Activated CD8-positive, alpha-beta memory T cell treated with anti-CD3 and anti-CD28 coated beads for 1 hour (primary cell): ENCODE results near the gene MXD1.

Experiments
- DNase-seq, 2 donors: peaks; one replicate each; pipeline ENCODE4 v3.0.0-alpha.2; 2020; ENCODE audit warnings: low read depth in 1 of 2; ENCODE audit errors: extremely low read depth in 1 of 2

MXD1 gene

DNA sequence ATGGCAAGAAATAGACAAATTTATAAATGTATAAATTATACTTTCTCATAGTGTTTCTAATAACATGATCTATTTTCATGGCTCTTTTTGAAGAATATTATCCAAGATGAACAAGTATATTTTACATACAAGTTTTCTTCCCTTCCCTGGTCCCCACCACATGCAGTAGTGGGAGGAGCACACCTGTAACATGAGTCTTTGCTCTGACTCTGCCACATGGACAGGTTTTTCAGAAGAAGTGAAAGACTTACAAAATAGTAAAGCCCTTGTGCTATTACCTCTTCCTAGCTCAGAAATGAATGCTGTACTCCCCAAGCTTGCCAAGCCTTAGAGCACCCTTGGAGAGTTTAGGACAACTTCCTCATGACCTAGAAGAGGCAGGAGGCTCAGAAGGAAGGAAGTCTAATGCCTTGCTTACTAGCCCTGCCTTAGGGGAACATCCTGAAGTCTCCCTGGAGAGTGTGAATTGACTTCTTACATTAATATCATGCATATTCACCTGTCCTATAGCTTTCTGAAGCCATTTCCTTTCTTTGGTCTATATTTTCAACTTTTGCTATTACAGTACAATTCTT is 18.4 kb downstream of the MXD1 start:
- DNase-seq, result no peak

DNA sequence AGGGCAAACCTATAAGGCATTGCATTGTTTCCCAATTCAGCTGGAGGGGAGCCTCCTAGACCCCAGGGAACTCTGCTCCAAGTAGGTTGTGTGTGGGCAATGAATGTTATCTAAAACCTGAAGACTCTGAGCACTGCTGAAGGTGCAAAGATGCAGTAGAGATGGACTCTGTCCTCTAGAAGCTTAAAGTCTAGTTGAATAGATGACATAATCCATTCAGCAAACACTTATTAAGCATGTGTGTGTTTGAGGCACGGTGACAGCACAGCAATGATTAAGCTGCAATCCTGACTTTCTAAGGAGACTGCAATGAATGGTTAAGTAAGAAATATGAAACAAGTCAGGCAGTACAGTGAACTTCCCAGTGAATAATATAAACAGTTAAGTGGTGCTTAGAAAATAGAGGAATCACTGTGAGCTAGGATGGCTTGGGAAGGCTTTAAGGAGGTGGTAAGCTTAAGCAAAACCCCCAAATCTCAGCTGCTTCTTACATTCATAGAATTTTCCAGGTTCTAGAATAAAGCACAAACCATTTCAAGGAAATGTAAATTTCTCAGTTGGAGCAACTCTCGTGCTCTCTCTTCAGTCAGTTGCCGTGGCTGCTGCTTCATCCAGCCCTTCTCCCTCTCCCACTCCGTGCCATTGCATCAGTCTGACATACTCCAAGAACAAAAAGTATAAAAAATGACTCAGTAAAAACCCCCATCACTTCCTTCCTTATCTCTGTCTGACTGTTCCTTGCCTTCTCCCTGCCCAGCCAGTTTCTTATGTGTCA is 19.1 kb downstream of the MXD1 start:
- DNase-seq, result no peak

- DNase-seq, result no peak
These were observed 19.7 kb downstream of the MXD1 start for GRCh38 chr2:69934614-69934908.

DNA sequence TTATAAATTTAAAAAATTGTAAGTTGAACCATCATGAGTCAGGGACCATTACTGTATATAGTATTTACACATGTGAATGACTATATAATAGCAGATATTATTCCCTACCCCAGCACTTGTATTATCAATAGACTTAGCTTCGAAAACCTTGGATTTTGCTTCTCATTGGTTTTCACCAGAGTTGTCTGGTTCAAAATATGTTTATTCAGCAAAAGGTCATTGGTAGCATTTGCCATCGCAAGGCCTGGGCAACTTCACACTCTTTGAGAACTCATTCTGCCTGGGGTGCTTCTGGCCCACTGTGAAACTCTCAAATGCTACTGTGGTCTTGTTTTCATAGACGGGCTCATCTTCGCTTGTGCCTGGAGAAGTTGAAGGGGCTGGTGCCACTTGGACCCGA is 20.1 kb downstream of the MXD1 start:
- no peak for DNase-seq

DNA sequence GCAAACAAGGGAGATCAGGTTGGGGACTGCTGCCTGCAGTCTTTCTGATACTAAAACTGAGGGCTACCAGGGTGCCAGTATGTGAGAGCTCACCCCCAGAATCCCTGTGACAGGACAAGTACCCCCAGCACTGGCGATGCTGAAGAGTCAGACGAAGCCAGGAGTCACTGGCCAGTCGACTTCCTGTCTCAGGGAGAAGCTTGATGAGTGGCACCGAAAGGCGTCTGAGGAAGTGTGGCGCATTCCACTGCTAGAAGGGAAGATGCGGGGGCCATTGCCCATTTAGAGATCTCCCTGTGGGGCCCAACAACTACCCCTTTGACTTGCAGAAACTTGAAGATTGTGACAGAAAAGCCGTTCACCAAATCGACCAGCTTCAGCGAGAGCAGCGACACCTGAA is 22.0 kb downstream of the MXD1 start:
- DNase-seq, result no peak

DNA sequence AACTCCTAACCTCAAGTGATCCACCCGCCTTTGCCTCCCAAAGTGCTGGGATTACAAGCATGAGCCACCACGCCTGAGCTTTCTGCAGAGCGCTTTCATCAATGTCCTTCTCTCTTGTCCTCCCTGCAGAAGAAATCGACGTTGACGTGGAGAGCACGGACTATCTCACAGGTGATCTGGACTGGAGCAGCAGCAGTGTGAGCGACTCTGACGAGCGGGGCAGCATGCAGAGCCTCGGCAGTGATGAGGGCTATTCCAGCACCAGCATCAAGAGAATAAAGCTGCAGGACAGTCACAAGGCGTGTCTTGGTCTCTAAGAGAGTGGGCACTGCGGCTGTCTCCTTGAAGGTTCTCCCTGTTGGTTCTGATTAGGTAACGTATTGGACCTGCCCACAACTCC is 23.1 kb downstream of the MXD1 start:
- no peak for DNase-seq

GRCh38 chr2:69939722-69940121 is 24.8 kb downstream of the MXD1 start:
- DNase-seq, result no peak

GRCh38 chr2:69940691-69941090 is 25.8 kb downstream of the MXD1 start:
- no peak for DNase-seq

GRCh38 chr2:69943000-69943842 is 28.3 kb downstream of the MXD1 start:
- no peak for DNase-seq

- DNase-seq, result no peak
These were observed 29.1 kb downstream of the MXD1 start for GRCh38 chr2:69943843-69944525.

DNA sequence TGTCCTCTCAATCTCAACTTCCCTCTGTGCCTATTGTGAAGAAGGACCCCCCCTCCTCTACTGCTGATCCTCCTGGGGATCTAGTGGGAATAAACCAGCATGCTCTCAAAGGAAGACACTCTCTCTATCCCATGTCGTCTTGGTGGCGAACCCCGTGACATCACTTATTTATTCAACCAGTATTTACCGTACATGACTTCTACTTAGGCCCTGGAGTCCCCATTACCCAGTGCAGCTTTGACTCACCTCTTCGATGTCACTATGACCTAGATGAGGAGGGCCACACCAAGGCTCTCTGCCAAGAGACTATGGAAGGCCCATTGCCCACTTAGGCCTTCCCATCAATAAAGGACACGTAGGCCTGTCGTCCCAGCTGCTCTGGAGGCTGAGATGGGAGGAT is 29.8 kb downstream of the MXD1 start:
- no peak for DNase-seq

DNA sequence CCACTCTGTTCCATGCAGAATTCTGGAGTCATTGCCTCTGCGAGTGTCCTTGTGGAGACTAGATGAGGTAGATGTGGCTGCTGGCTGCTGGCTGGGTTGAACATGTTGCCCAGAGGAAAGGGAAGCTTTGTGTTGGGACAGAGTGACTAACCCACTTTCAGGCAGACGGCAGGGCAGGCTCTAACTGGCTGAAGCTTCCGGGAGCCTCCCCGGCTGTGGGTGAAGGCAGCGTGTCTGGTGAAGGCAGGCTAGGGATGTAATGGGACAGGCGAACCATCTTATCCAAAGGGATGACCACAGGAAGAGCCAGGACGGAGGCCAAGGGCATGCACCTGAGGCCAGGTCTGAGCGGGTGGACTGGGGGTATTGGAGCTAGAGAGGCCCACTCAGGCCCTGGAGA is 30.5 kb downstream of the MXD1 start:
- no peak for DNase-seq

DNA sequence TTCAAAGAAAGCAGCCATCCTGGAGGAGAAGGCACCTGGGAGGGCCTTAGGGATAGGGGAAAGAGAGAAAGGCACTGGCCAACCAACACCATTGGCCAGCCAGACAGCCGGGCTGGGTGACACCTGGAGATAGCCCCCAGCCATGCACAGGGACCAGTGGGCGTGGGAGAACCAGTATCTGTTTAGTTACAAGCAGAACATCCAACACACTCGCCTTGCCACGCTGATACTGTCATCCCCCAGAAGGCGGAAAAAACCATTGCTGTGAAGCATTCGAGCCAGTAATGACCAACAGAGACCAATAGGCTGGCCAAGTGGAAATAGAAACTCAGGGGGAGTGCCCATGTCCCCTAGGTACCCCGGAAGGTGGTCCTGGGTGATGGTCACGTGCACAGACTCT is 31.0 kb downstream of the MXD1 start:
- DNase-seq, result no peak

DNA sequence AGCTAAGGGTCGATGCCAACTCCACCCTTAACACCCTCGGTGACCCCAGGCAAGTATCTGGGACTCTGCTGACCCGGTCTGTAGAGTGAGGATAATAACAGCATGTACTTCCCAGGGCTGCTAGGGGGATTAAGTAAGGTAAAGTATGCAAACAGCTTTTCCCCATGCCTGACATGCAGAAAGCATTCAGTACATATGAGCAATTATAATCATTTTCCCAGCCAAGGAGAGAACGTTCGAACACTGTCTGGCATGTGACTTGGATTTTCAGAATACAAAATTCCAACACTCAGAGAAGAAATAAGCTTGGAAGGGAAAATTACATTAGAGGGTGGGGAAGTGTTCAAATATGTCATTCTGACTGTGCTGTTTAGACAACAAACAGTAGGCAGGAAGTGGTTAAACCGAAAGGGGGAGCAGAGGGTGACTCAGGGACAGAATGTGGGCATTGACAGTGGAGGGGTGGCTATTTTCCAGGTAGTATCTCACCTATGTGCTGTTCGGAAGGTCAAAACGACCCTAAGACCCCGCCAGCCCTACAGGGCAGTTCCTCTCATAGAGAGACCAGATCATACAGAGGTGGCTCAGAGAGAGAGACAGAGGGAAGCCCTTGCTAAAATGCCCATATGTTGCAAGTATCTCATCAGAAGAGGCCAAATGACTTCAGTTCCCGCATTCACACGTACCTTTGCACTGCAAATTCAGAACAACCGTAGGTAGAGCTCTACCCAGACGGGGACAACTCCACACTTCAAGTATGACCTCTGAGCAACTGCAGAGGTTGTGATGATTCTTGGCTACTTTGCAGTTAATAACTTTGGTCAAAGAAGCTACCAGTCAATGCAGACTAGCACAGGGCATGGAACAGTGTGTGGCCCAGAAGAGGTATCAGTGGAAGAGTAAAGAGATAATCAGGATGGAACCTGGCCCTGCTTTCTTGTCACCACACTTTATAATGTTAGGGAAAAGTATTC is 31.7 kb downstream of the MXD1 start:
- DNase-seq, result peak in 1 of 2 donors; percentile 31

DNA sequence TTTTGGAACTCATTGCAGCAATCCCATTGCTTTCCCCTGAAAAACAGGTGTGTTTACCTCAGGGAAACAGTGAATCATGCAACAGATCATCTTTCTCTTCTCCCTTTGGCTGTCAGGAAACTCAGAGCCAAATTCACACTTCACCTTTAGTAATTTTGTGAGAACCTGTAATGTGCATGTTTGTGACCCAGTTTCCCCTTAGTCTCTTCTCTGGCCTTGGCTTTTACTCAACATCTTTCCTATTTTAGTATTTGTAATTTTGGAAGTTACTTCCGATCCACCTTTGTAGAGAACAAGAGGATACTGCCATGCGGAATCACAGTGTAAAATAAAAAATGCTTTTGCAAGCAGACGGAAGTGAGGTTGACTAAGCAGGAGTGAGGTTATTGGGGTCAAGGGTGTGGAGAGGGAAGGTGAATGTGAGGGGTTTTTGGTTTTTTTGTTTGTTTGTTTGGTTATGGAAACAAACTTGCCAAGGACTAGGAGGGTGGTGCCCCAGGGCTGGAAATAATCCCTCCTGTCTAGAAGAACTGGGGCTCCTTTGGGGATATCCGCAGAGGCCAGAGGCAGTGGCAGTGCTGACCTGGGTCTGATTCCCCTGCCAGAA is 32.5 kb downstream of the MXD1 start:
- DNase-seq, result no peak

DNA sequence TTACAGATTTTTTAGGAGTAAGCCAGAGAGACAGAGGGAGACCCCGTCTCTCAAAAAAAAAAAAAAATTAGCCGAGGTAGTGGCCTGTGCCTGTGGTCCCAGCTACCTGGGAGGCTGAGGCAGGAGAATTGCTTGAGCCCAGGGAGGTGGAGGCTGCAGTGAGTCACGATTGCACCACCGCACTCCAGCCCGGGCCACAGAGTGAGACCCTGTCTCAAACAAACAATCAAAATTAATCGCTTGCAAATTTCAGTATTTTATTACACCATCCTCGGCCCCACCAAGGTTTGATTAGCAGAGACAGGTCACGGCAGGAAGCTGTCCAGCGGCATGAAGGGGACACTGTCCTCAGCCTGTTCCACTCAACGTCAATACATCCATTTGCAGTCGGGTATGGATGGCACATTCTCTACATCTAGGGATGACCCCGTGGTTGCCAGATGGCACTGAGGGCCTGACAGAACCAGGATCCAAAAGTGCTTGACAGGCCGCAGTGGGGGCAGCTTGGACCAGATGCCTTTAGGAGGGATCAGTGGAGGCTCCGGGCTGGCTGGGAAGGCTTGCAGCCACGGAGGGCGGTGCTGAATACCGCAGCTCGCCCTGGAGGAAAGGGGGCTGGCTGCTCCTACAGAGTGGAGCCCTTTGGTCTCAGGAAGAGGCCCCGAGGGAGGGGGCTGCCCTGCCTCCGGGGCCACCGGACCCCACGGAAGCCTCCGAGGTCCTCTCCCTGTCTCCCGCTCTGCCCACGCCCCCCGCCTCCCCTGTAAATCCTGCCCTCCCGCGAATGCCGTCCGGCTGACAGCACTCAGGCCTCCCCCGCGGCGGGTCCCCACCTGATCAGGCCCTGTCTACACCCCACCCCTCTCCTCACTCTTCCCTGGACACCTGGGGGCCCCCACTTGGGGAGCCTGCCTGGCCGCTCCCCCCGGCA is 33.4 kb downstream of the MXD1 start:
- DNase-seq, result no peak

DNA sequence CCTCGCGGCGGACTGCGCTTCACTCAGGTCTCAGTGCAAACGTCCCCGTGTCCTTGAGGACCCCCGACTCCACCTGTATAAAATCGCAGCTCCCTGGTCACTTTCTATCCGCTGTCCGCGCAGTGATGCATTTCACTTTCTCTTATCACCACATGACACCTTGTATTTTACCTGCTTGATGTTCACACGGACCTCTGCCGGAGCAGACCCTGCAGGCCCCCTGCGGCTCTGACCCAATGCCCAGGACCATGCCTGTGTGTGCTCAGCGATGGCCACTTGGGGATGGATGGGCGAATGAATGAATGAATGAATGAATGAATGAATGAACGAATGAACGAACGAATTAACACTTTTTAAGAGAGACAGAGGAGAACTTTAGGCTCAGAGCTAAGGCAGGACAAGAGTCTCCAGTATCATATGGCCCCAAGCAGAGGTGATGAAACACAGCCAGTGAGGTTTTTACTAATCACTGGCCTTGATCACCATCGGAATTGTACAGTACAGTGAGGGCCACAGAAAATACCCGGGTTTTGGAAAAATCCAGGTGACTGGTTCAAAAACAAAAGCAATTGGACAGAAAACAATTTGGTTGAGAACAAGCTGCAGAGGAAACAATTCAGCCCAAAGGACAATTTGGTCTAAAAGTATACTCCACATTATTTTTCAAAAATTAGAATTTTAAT is 34.2 kb downstream of the MXD1 start:
- no peak for DNase-seq

DNA sequence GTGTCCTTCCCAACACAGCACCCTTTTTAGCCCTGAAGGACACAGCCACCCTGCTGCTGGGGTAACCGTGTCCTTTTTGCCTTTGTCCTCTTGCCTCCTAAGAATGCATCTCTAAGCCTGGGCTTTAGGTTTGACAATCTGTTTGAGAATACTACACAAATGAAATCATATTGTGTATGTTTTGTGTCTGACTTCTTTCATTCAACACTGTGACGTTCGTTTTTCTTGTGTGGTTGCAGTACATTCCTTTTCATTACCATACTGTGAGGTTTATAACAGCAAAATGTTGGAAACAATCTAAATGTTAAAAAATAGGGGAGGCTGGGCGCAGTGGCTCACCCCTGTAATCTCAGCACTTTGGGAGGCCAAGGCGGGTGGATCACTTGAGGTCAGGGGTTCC is 35.3 kb downstream of the MXD1 start:
- DNase-seq, result no peak
